K562 treated with DMSO at 1 percent for 12 hours (cell line): ENCODE data around the gene MPRIP. TPM values are rescaled to one million over a fixed set of nuclear protein-coding genes. Genes with fewer than 3 reads are reported as not detected.

Experiments used
- total RNA-seq: library from RNA; unstranded; fragments of 300-600 nt; gene quantifications from 2 replicates; pipeline ENCODE4 v1.2.3, GENCODE V29; 2022; ENCODE audit not compliant: insufficient read depth

MPRIP gene
- 29.5 and 43.8 TPM in 2 replicates for total RNA-seq

GRCh38 chr17:17042384-17042736 is at the start of gene MPRIP:
Gene MPRIP, plus strand, starts transcription at chr17:17042457. Its CDS starts 392 bp downstream, at chr17:17042849.

GRCh38 chr17:17206124-17206912 is 164.1 kb downstream of the MPRIP start, which contains the start of gene PLD6:
Gene PLD6, minus strand, starts transcription at chr17:17206333. Its CDS starts 47 bp downstream, at chr17:17206286.

GRCh38 chr17:17237026-17237799 is 195.0 kb downstream of the MPRIP start, which contains the start of gene FLCN:
Gene FLCN, minus strand, starts transcription at chr17:17237168. Its CDS starts 9,031 bp downstream, at chr17:17228137.

Other genes with a start within 250 kb of the MPRIP start
- gene TNFRSF13B, start 70.3 kb upstream of the MPRIP start, total RNA-seq: not detected in 2 replicates
- gene PLD6, start 163.9 kb downstream of the MPRIP start, total RNA-seq: 1.7 and 3.7 TPM in 2 replicates
- gene FLCN, start 194.7 kb downstream of the MPRIP start, total RNA-seq: 24.8 and 48.9 TPM in 2 replicates
- gene COPS3, start 238.8 kb downstream of the MPRIP start, total RNA-seq: 62.5 and 86.1 TPM in 2 replicates